Fibroblast of skin of right quadriceps (primary cell): ENCODE measurements around the gene BECN2.

Source experiments
- DNase-seq: peaks from one replicate; pipeline ENCODE4 v3.0.0-alpha.2; 2013

BECN2 gene

GRCh38 chr1:241957692-241958494, at the start of gene BECN2:
TSS of gene BECN2 (plus strand) at chr1:241957767. CDS start at chr1:241957767, 0 bp downstream.
- no peak for DNase-seq

DNA sequence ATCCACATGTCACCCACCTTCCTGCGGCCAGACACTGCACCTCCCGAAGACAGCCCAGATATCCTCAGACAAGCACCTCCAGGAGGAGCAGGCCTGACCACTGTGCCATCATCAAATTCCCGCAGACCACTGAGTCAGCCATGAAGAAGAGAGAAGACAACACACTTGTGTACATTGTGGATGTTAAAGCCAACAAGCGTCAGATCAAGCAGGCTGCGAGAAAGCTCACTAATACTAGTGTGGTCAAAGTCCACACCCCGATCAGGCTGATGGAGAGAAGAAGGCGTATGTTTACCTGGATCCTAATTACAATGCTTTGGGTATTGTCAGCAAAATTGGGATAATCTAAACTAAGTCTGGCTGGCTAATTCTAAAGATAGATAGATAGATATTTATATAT, 41.4 kb upstream of the BECN2 start:
- DNase-seq: no peak

DNA sequence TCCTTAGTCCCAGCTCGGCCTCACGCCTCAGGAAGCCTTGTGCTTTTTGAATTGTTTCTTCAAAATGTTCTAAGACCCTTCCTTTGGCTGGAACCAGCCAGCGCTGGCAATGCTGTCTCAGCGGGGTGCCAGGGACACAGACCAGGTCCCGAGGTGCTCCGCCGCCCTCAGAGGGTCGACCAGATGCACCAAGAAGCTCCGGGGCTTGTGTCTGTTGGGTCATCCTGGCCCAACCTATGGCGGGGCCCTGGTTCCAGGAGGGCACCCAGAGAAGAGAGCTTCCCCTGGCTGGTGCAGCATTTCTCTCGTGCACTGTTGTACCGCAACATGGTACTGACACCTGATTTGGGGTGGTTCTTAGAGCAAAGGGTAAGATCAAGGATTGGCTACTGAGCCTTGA, 40.1 kb upstream of the BECN2 start:
- DNase-seq: no peak

GRCh38 chr1:241918879-241919278, 38.7 kb upstream of the BECN2 start:
- peak; percentile 84 for DNase-seq

GRCh38 chr1:241924080-241924808, 33.3 kb upstream of the BECN2 start:
- no peak for DNase-seq

DNA sequence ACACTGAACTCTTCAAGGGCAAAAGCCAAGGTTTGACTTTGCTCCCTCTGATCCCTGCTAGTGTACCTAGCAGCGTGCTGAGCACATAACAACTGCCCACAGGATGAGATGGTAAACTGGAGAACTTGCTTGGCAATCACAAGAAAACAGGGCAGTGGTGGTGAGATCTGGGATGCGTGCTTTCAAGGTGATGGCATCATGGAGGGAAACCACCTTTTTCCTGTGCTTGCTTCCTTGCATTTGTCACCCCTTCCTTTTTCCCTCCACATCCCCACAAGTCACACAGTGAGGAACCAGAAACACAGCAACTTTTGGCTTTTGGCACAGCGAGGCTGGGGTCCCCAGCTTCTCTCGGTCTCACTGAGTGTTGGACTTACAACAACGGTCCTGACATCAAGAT, 31.4 kb upstream of the BECN2 start:
- DNase-seq: no peak

DNA sequence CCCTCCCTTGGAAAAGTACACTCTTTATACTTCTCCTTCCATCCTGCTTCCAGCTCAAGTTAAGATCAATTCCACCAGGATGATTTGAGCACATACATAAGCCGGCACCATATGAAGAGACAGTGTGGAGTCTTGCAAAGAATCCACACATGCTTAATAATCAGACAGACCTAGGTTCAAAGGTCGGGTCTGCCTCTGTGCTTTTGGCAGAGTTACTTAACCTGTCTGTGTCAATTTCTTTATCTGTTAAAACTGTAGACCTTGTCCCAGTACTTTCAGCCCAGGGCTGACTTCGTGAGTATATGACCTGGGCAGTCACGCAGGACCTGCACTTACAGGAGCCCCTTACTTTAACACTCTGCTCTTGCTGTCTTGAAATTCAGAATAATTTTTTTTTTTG, 30.2 kb upstream of the BECN2 start:
- DNase-seq: no peak

GRCh38 chr1:241932845-241933244, 24.7 kb upstream of the BECN2 start:
- DNase-seq: no peak

DNA sequence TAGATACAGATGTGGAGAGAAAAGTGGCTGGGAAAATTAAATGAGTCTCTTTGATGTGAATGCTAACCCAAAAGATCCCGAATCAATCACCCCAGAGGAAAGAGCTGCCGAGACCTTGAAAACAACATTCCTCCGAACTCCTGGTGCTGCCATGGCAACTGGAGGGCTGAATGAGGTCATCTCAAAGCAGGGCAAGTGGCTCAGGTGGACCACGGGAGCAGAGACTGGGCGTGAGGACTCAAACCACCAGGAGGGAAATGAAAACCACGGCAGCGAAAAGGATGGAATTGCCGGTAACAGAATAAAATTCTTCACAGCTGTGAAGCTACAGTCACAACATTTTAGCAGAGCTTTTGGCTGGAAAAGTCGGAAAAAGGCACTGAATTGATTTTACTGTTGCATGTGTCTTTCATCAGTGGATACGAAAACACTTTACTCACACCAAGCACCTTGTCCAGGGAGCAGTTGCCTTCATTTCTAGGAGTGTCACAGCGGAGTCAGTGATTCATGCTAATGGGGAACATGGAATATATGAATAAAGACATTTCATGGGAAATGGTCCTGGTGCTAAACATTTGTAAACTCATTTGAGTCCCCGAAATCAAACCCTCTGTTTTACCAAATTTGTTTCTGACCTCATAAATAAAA, 23.2 kb upstream of the BECN2 start:
- DNase-seq: peak; percentile 64

GRCh38 chr1:241934866-241935265, 22.7 kb upstream of the BECN2 start:
- no peak for DNase-seq

- no peak for DNase-seq
Measured at GRCh38 chr1:241939798-241940197, 17.8 kb upstream of the BECN2 start.

DNA sequence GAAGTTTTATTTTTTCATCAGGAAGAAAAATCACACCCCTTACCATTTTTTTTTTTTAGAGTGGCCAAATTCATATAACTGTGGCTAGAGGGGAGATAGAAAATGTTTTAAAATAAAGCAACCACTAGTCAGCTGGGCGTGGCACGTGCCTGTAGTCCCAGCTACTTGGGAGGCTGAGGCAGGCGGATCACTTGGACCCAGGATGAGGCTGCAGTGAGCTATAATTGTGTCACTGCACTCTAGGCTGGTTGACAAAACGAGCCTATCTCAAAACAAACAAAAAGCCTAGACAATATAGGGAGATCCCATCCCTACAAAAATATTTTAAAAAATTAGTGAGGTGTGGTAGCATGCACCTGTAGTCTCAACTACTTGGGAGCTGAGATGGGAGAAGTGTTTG, 14.8 kb upstream of the BECN2 start:
- no peak for DNase-seq

DNA sequence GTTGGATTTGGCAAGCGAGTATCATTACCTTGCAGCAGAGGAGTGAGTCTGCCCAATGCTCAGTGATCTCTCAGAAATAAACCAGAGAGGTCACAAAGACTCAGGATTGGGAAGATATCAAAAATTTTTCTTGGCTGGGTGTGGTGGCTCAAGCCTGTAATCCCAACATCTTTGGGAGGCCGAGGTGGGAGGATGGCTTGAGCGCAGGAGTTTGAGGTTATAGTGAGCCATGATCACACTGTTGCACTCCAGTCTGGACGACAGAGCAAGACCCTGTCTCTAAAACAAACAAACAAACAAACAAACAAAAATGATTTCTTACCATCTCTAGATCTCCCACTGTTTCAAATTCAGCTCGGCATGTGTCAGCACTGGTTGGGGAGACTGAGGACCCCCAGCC, 13.3 kb upstream of the BECN2 start:
- DNase-seq: no peak

GRCh38 chr1:241947354-241947753, 10.2 kb upstream of the BECN2 start:
- peak; percentile 11 for DNase-seq

- peak; percentile 94 for DNase-seq
Measured at GRCh38 chr1:241950390-241950789, 7.2 kb upstream of the BECN2 start.

DNA sequence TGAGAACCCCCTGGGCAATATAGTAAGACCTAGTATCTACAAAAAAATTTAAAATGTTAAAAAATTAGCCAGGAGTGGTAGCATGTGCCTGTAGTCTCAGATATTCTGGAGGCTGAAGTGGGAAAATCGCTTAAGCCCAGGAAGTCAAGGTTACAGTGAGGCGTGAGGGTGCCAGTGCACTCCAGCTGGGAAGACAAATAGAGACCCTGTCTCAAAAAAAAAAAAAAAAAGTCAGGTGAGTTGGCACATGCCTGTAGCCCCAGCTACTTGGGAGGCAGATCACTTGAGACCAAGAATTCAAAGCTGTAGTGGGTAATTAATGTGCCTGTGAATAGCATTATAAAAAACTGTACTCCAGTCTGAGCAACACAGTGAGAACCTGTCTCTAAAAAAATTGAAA, 4.6 kb downstream of the BECN2 start:
- DNase-seq: no peak

GRCh38 chr1:241963722-241964121, 6.2 kb downstream of the BECN2 start:
- no peak for DNase-seq

GRCh38 chr1:241964550-241965282, 7.1 kb downstream of the BECN2 start:
- DNase-seq: no peak

DNA sequence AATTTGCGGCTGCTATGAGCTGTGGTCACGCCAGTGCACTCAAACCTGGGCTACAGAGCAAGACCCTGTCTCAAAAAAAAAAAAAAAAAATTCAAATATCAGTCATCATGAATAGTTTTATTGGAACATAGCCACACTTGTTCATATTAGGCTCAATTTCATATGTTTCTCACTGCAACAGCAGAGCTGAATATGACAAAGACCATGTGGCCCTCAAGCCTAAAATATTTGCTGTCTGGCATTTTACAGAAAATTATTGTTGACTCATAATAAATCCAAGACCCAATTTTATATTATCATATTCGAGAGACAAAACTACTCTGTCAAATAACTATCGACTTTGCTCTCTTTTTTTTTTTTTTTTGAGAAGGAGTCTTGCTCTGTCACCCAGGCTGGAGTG, 11.0 kb downstream of the BECN2 start:
- no peak for DNase-seq

DNA sequence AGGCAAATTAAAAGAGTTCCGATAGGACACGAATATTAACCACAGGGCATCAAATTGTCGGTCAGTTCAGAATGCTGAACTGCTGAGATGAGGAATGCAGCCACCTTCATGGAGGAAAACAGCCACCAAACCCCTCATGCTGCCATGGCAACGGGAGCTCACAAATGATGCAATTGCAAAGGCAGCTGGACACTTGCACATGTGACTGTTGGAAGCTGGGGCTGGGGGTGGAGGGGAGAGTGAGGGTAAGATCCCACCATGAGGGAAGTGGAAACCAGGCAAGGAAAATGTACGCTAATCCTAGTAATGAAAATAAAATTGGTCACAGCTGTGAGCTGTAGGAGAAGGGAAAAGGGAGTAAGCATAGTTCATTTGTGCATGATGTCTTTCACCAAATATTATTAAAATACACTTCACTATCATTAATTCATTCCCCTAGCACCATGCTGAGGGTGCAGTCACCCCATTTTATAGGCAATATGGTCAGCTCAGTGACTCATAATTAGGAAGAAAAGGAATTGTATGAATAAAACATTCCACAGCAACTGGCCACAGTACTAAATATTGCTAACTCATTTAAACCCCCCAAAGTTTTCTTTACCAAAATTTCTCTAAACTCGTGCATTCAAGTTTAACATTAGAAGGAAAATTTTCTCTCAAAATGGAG, 15.3 kb downstream of the BECN2 start:
- DNase-seq: peak; percentile 78

DNA sequence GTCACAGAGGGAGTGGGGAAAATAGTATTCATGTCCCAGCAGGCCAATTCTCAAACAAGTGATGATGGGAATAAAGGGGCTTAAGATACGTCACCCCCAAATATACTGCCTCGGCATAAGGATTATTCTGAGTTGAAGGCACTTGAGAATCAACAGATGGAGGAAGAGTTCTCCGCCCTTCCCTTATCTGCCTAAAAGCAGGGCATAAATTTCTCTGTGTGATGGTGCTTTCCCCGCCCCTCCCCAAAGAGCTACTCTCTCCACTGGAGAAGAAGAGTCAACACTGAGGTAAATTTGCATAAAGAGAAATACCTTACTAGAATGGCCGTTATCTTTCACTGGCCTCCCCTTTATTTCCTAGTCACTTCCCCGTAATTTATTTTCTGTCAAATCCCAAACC, 18.7 kb downstream of the BECN2 start:
- DNase-seq: no peak

- DNase-seq: no peak
Measured at GRCh38 chr1:241979071-241979470, 21.5 kb downstream of the BECN2 start.

DNA sequence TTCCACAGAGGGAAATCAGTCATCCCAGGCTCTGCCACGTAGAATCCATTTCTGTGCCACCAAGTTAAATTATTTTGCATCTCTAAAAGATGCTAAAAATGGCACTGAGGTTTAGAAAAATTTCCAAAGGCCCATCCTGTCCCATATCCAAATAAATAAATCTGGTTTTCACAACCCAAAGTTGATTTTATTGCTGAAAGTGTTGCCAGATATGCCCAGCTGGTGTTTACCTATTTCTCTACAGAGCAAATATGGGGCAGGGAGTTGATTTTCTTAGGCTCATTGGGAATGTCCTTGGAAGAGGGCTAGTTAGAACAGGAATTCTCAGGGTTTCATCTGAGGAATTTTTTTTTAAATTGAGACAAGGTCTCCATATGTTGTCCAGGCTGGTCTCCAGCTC, 22.4 kb downstream of the BECN2 start:
- DNase-seq: no peak
